GM12878 (cell line): ENCODE results near the gene C20orf144. TPM values are rescaled to one million over a fixed set of nuclear protein-coding genes. Genes with fewer than 3 reads are reported as not detected.

Experiments
- BCL3 ChIP-seq: IDR thresholded peaks from 2 replicates; pipeline ENCODE4 v1.6.1; 2011; ENCODE audit warnings: borderline replicate concordance, low read depth, mild to moderate bottlenecking, moderate library complexity, low read length; ENCODE audit not compliant: insufficient read depth, poor library complexity, severe bottlenecking
- E2F4 ChIP-seq: IDR thresholded peaks from 2 replicates; pipeline ENCODE4 v1.6.1; 2012; ENCODE audit warnings: low read depth, low read length, improper control_type of control experiment
- GABPA ChIP-seq: IDR thresholded peaks from 2 replicates; pipeline ENCODE4 v1.6.1; 2014; ENCODE audit warnings: antibody characterized with exemption, low read depth, mild to moderate bottlenecking, inconsistent platforms
- NFIC ChIP-seq: IDR thresholded peaks from 2 replicates; pipeline ENCODE4 v1.6.1; 2012; ENCODE audit warnings: low read depth, mild to moderate bottlenecking, inconsistent platforms, low read length, moderate library complexity
- PRDM15 ChIP-seq: fragments of 450-650 bp; formaldehyde crosslinking; IDR thresholded peaks from 2 replicates; pipeline ENCODE4 v1.4.0; 2020; ENCODE audit warnings: mild to moderate bottlenecking, moderate library complexity
- RB1 ChIP-seq: fragments of 450-650 bp; formaldehyde crosslinking; IDR thresholded peaks from 2 replicates; pipeline ENCODE4 v1.6.1; 2017; ENCODE audit warnings: mild to moderate bottlenecking, borderline replicate concordance
- polyA plus RNA-seq, 11 experiments: library from polyadenylated mRNA; depleted of rRNA in 4 of 11; unstranded in 6 of 11; stranded (reverse) in 5 of 11; fragments of >200 nt; fragmentation: Nextera tagmentation in 4 of 11; fragmentation: Illumina TruSeq in 1 of 11; extraction: Ambion mirVana in 4 of 11; extraction: Trizol in 1 of 11; gene quantifications; 1 replicate in 1 of 11; 2 replicates in 10 of 11; pipeline versions ENCODE4 v1.2.1 to v1.2.3, GENCODE V29; 2011 to 2016; ENCODE audit warnings: inconsistent platforms in 2 of 11, missing spikeins in 2 of 11, low read depth in 1 of 11
- total RNA-seq, 4 experiments: library from RNA; depleted of rRNA in 3 of 4; stranded (reverse); fragments of >200 nt in 3 of 4; fragmentation: Illumina TruSeq in 1 of 4; extraction: Trizol in 1 of 4; gene quantifications; 2 replicates each; pipeline versions ENCODE4 v1.2.1 to v1.2.3, GENCODE V29; 2013 to 2021

C20orf144 gene
- total and polyA plus RNA-seq, 10 of the 15 experiments (the other 5 are each of a cell fraction or from before 2014, with no cell fraction given), result 0.04 to 0.62 (median 0.23) TPM; not detected in 2

- TF ChIP-seq PRDM15 (CRISPR knock-in tag), result no peak
- TF ChIP-seq BCL3, result no peak
- TF ChIP-seq GABPA, result no peak
- TF ChIP-seq NFIC, result no peak
- no peak for TF ChIP-seq RB1
- TF ChIP-seq E2F4, result no peak
Measured at GRCh38 chr20:33664762-33665144, 2.6 kb downstream of the C20orf144 start (continued).
